HAP-1 (cell line): ENCODE measurements around the gene SLC9A1.

Experiments
- DNase-seq, 2 experiments: peaks; one replicate each; pipeline ENCODE4 v3.0.0-alpha.2; 2016 to 2020; ENCODE audit warnings: low spot score in 2 of 2
- H3K27me3 ChIP-seq: fragments of 250-450 bp; sonication (Bioruptor Pico); 2 replicates; pipeline ENCODE4 v1.5.1; 2020; ENCODE audit warnings: low read depth, mild to moderate bottlenecking, moderate library complexity
- H3K36me3 ChIP-seq: fragments of 250-450 bp; sonication (Bioruptor Pico); replicated peaks from 2 replicates; pipeline ENCODE4 v1.5.1; 2020; ENCODE audit warnings: mild to moderate bottlenecking
- H3K4me1 ChIP-seq: fragments of 250-450 bp; sonication (Bioruptor Pico); 2 replicates; pipeline ENCODE4 v1.5.1; 2020; ENCODE audit warnings: mild to moderate bottlenecking
- H3K4me3 ChIP-seq: fragments of 250-450 bp; sonication (Bioruptor Pico); 2 replicates; pipeline ENCODE4 v1.5.1; 2020; ENCODE audit warnings: mild to moderate bottlenecking, moderate library complexity
- H3K9me3 ChIP-seq: fragments of 250-450 bp; sonication (Bioruptor Pico); 2 replicates; pipeline ENCODE4 v1.5.1; 2020; ENCODE audit warnings: mild to moderate bottlenecking, moderate library complexity
- in situ Hi-C: fragments of 300-500 bp; cut with MboI; formaldehyde crosslinking; loops from 3 replicates; pipeline ENCODE4 v1.14.3; 2020; ENCODE audit warnings: low sequenced_read_pairs, inconsistent platforms, mixed read lengths

The SLC9A1 gene

DNA sequence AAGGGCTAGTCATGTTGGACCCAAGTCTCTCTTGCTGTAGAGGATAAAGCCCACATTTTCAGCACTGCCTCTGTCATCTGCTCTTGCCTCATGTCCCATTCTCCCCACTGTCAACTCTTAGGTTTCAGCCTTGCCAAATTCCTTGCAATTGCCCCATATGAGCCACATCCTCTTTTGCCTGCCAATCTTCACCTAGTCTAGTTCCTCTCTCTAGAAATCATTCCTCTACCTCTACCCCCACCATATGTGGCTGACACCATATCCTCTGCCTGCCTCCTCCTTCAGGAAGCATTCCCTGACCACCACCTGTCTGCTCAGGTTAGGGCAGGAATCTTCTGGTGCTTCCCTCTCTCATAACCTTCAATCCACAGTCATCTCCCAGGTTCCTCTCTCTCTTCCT lies 38.2 kb downstream of the SLC9A1 start:
- in situ Hi-C loops: no loop called here
- H3K36me3 ChIP-seq: no peaks in the 10 kb centered on the region
- H3K9me3 ChIP-seq: no peaks in the 10 kb centered on the region
- no peak for DNase-seq
- H3K4me3 ChIP-seq: no peak overlapping the region
- no peaks in the 10 kb centered on the region for H3K27me3 ChIP-seq
- no peaks in the 10 kb centered on the region for H3K4me1 ChIP-seq

DNA sequence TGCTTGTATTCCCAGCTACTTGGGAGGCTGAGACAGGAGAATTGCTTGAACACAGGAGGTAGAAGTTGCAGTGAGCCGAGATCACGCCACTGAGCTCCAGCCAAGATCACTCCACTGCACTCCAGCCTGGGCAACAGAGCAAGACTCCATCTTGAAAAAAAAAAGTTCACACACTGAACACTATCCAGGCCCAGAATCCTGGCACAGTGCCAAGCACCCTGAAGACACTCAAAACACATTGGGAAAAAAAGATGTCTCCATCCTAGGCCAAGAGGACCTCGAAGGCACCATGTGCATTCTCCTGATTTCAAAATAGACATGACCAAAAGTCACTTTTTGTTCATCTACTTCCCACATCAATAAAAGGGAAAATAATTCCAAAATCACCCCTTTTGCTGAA lies 38.7 kb downstream of the SLC9A1 start:
- Histone ChIP-seq H3K9me3 (no peaks in the 10 kb centered on the region), H3K27me3 (no peaks in the 10 kb centered on the region), H3K4me1 (no peaks in the 10 kb centered on the region), H3K4me3 (no peak overlapping the region), H3K36me3 (no peaks in the 10 kb centered on the region)
- in situ Hi-C loops: no loop called here
- DNase-seq: no peak

DNA sequence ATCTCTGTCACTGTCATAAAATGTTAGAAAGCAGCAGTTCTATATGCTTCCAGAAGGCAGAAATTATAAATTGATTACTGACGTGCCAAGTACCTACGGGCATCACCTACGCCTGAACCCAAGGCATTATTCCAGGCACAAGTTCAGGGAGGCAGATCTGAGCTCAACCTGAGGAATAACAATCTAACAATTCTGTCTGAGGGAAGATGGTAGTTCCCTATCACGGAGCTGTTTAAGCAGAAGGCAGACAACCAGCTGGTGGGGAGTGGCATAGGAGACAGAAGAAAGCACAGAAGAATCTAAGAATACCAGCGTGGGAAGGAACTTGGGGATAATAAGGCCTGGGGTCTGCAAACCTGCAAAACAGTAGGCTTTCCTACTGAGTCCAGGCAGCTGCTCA lies 40.4 kb downstream of the SLC9A1 start:
- no peaks in the 10 kb centered on the region for H3K4me1 ChIP-seq
- in situ Hi-C loops: no loop called here
- H3K9me3 ChIP-seq: no peaks in the 10 kb centered on the region
- DNase-seq: no peak
- no peaks in the 10 kb centered on the region for H3K27me3 ChIP-seq
- H3K4me3 ChIP-seq: no peak overlapping the region
- H3K36me3 ChIP-seq: no peaks in the 10 kb centered on the region

DNA sequence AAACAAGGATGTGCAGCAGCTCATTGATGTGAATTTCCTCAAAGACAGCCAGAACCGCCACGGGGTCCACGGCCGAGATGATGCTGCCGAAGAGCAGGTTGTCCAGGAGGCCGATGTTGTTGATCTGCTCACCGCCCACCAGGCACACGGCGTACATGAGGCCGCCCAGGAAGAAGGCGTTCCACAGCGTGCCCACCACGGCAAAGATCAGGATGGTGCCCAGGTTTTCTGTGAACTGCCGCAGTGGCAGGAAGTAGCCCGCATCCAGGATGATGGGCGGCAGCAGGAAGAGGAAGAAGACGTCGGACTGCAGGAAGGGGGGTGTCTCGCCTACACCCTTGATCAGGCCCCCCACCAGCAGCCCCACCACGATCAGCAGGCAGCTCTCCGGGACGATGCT lies 41.1 kb downstream of the SLC9A1 start:
- no peaks in the 10 kb centered on the region for H3K4me1 ChIP-seq
- no peaks in the 10 kb centered on the region for H3K9me3 ChIP-seq
- no peaks in the 10 kb centered on the region for H3K27me3 ChIP-seq
- no peaks in the 10 kb centered on the region for H3K36me3 ChIP-seq
- in situ Hi-C loops: no loop called here
- DNase-seq: no peak
- H3K4me3 ChIP-seq: no peak overlapping the region

DNA sequence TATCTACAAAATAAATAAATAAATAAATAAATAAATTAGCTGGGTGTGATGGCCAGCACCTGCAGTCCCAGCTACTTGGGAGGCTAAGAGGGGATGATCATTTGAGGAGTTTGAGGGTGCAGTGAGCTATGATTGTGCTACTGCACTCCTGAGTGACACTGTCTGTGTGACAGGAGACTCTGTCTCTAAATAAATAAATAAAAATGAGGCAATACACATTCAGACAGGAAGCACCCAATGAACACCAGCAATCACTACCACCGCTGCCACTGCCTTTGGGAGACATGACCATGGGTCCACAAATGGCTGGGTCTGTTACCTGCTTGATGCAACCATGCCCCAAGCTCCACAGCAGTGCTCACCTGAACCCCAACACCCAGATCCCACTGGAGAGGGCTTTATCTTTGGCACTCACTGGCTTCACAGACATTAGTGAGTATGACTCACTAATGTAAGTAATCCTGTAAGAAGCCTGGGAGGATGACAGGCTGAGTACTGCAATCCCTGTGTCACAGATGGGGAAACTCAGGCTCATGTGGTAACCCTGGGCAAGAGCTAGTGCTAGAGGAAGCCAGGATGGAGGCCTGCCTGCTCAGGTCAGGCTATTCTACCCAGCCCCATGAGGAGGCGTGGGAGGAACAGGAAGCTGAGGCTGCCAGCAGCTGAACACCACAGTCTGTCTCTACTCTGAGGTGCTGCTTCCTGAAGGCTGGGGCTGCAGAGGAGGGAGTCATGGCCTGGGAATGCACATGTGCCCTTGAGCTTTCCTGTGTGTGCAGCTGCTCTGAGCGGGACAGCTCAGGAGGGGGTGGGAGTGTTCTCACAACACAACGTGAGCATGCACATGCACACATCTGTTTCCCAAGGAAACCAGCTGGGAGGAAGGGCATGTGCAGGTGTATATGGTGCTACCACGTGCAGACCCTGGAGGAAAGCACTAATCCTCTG lies 43.0 kb downstream of the SLC9A1 start:
- H3K36me3 ChIP-seq: no peaks in the 10 kb centered on the region
- H3K9me3 ChIP-seq: no peaks in the 10 kb centered on the region
- no peak for DNase-seq
- no peaks in the 10 kb centered on the region for H3K27me3 ChIP-seq
- in situ Hi-C loops: no loop called here
- no peaks in the 10 kb centered on the region for H3K4me1 ChIP-seq
- no peak overlapping the region for H3K4me3 ChIP-seq

DNA sequence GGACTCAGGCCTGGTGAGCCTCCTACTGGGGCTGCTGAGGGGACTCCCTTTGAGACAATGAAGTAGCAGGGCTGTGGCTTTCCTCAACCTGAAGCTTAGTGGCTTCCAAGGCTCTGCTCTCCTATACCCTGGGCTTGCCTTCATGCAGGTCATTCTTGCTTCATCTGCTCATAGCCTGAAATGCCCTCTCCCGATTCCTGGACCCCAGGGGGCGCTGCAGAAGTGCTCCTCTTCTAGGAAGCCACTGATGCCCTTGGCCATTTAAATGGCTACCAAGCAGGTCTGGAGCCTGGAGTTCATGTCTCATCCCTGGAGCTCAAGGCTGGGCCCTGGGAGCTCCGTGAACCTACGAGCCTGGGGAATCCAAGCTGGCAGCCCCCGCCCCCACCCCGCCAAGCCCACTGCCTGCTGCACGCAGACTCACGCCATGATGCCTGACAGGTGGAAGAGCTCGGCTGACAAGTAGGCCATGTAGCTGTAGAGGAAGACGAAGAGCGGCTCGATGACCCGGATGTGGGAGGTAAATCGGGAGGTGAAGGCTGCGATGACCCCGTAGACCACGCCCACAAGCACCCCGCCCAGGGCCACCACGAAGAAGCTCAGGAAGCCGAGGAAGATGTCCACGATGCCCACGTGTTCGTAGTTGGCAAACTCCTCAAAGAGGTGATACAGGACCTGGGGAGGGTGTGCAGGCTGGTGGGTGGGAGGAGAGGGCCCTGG lies 45.7 kb downstream of the SLC9A1 start:
- Histone ChIP-seq H3K27me3 (no peaks in the 10 kb centered on the region), H3K4me3 (no peak overlapping the region), H3K4me1 (peaks cover 7% of the 10 kb centered on the region), H3K9me3 (no peaks in the 10 kb centered on the region), H3K36me3 (no peaks in the 10 kb centered on the region)
- peak in 1 of 2 experiments; percentile 61 for DNase-seq
- in situ Hi-C loops: loop anchor here (10.0 kb wide), 1 partner anchor 276 kb away; the partner anchor contains the start of gene CD164L2

DNA sequence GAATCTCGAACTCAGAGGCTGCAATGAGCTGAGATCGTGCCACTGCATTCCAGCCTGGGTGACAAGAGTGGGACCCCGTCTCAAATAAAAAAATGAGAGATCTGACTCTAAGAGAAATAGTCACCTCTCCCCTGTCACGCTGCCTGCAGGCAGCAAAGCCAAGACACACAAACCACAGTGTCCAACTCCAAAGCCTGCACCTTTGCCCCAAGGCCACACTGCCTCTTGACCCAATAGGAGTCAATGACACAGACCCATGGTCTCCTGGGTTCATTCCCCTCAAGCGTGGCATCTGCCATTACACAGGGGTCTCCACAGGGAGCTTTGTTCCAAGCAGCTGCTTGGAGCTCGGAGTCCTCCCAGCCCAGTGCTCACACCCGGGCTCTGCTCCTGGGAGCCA lies 46.3 kb downstream of the SLC9A1 start:
- in situ Hi-C loops: loop anchor here (10.0 kb wide), 1 partner anchor 276 kb away; the partner anchor contains the start of gene CD164L2
- no peaks in the 10 kb centered on the region for H3K9me3 ChIP-seq
- DNase-seq: no peak
- H3K27me3 ChIP-seq: no peaks in the 10 kb centered on the region
- H3K4me3 ChIP-seq: no peak overlapping the region
- no peaks in the 10 kb centered on the region for H3K36me3 ChIP-seq
- H3K4me1 ChIP-seq: peaks cover 7% of the 10 kb centered on the region

DNA sequence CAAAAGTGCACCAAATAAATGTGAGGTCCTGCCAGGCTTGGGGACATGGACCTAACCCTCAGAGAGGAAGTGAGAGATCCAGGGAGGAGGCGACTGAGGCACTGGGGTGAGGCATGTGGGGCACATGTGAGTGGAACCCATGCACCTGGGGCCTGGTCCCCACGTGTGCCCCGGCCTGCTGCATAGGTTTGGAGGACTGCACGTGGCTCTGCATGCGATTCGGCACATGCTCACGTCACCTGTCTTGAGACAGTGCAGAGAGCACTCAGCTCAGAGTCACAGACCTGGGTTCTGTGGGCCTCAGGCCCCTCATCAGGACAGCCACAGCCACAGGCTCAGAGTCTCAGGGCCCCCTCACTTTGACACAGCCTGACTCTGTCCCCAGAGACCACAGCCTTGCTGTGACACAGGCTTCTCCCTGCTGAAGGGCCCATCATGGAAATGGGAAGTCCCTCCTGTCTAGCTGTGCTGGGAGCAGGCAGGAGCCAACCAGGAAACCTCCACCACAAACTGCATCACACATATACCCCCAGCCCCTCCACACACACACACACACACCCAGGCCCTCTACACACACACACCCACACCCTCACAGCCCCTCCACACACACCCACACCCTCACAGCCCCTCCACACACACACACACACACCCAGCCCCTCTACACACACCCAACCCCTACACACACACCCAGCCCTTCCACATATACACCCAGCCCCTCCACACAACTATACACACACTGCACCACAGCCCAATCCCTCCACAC lies 48.2 kb downstream of the SLC9A1 start:
- Histone ChIP-seq H3K9me3 (no peaks in the 10 kb centered on the region), H3K4me3 (no peak overlapping the region), H3K36me3 (no peaks in the 10 kb centered on the region), H3K27me3 (no peaks in the 10 kb centered on the region), H3K4me1 (peaks cover 7% of the 10 kb centered on the region)
- DNase-seq: no peak
- in situ Hi-C loops: loop anchor here (10.0 kb wide), 1 partner anchor 278 kb away; the partner anchor contains the start of gene CD164L2

DNA sequence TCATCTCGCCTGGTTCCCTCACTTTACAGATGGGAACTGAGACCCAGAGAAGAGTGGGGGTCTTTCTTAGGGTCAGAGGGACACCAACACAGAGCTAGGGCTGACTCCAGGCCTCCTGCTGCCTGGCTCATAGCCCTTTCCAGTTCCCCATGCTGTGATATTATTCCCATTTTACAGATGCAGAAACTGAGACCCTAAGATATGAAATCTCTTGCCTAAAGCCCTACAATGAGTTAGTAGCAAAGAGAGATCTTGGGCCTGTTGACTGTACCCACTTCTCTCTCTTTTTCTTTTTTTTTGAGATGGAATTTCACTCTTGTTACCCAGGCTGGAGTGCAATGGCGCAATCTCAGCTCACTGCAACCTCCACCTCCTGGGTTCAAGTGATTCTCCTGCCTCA lies 49.9 kb downstream of the SLC9A1 start:
- peaks cover 7% of the 10 kb centered on the region for H3K4me1 ChIP-seq
- in situ Hi-C loops: loop anchor here (10.0 kb wide), 1 partner anchor 280 kb away; the partner anchor contains the start of gene CD164L2
- H3K4me3 ChIP-seq: no peak overlapping the region
- no peaks in the 10 kb centered on the region for H3K9me3 ChIP-seq
- no peaks in the 10 kb centered on the region for H3K27me3 ChIP-seq
- DNase-seq: no peak
- H3K36me3 ChIP-seq: no peaks in the 10 kb centered on the region

DNA sequence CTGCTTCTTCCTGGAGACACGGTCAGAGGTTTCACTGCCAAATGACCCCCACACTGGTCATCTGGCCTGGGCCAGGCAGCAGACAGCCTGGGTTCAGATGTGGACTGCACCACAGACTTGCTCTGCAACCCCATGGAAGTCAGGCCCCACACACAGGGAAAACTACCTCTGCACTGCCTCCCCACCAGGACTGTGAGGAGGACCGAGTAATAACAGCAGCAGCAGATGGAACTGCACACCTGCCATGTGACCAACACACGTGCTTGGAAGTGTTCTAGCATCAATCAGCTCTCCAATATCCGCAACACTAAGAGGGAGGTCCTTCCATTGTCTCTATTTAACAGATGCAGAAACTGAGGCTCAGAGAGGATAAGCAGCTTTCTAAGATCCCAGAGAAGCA lies 51.4 kb downstream of the SLC9A1 start:
- DNase-seq: no peak
- Histone ChIP-seq H3K4me3 (no peak overlapping the region), H3K9me3 (no peaks in the 10 kb centered on the region), H3K4me1 (peaks cover 10% of the 10 kb centered on the region), H3K36me3 (no peaks in the 10 kb centered on the region), H3K27me3 (no peaks in the 10 kb centered on the region)
- in situ Hi-C loops: loop anchor here (5.0 to 10.0 kb wide), 2 partner anchors 179 to 281 kb away; partner anchors contain the start of gene CD164L2

DNA sequence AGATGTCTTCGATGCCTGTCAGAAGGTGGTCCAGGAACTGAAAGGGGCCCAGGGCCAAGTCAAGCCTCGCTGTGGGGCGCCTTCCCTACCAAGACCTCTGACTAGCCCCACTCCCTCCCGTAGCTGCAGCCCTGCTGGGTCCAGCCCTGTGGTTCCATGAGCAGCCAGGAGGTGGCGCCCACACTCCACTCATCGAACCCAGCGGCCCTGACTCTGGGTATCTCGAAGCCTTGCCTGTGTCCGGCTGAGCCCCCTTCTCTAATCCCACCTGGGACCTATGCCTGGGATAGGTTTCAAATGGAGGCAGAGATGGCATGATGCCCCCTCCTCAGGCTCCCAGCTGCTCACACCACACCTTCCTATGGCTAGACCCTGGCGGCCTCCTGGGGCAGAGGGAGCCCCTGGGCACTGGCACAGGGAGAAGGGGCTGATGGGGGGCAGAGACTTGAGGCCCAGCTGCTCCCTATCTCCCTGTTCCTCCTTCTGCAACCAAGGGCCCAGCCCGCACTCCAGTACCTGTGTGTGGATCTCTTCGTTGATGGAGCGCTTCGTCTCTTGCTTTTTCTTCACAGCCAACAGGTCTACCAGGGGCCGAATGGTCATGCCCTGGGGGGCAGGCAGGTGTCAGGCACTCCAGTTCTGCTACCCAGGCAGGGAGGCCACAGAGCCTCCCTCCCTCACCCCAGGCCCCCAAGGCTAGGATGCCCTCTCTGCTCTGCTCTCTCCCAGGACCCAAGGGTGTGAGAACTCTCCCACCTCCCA lies 52.0 kb downstream of the SLC9A1 start:
- no peaks in the 10 kb centered on the region for H3K36me3 ChIP-seq
- peak; percentile 39 to 88 for DNase-seq
- in situ Hi-C loops: loop anchor here (5.0 to 10.0 kb wide), 2 partner anchors 179 to 282 kb away; partner anchors contain the start of gene CD164L2
- no peaks in the 10 kb centered on the region for H3K27me3 ChIP-seq
- no peak overlapping the region for H3K4me3 ChIP-seq
- H3K4me1 ChIP-seq: peaks cover 10% of the 10 kb centered on the region
- no peaks in the 10 kb centered on the region for H3K9me3 ChIP-seq

DNA sequence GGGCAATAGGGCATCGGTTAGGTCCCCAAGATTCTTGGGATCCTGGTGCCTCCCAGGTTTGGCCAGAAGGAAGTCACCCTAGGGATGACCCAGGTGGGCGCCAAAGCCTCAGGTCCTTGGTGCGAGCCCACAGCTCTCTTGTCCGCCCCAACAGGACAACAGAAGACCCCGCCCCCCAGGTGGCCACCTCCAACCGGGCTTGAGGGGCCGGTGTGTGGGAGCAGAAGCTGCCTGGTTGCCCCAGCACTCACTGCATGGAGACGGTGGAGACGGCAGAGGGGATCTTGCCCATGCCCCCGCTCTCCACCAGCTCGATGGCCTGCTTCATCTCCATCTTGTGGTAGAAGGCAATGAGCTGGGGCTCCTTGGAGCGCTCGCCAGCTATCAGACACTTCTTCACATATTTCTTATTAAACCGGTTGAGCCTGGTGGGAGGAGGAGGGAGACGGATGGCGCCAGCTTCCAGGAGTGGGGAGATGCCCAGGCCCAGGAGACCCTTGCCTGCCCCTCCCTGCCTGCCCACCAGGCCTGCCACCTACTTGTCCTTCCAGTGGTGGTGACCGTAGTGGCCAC lies 52.7 kb downstream of the SLC9A1 start:
- no peak for DNase-seq
- Histone ChIP-seq H3K4me3 (no peak overlapping the region), H3K9me3 (no peaks in the 10 kb centered on the region), H3K36me3 (no peaks in the 10 kb centered on the region), H3K27me3 (no peaks in the 10 kb centered on the region), H3K4me1 (peaks cover 10% of the 10 kb centered on the region)
- in situ Hi-C loops: loop anchor here (5.0 to 10.0 kb wide), 2 partner anchors 180 to 283 kb away; partner anchors contain the start of gene CD164L2
